ENCODE results near the gene RGS16.

Gene RGS16

DNA sequence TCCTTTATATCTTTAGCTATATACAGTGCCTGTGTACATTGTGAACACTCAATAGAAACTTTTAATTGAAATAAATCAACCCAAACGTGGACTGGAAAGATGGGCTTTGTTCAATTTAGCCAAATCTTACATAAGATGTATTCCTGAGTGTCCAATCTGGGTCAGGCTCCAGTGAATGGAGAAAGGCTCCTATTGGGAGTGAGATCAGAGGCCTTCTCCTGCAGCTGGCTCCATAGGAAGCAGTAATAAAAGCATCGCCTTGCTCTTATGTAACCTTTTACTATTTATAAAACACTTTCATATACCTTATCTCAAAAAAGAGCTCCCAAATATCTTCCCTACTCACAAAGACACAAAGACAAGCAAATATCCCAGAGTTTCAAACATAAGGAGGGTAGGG is 24.9 kb upstream of the RGS16 start:
- no peak for DNase-seq

DNA sequence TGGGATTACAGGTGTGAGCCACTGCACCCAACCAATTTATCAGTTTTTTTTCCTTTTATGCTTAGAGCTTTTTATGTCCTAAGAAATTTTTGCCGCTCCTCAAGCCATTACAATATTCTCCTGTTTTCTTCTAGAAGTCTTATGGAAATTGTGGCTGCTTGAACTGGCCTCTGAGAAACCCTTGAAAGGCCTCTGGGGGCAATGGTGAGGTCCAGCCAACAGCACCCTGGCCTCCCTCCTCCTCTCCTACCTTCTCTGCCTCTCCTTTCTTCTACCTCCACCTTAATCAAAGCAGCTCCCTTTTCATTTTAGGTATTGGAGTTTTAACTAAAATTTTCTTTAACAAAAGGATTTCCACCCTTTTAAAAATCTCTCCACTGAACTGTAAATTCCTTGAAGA is 24.5 kb upstream of the RGS16 start:
- DNase-seq: no peak

DNA sequence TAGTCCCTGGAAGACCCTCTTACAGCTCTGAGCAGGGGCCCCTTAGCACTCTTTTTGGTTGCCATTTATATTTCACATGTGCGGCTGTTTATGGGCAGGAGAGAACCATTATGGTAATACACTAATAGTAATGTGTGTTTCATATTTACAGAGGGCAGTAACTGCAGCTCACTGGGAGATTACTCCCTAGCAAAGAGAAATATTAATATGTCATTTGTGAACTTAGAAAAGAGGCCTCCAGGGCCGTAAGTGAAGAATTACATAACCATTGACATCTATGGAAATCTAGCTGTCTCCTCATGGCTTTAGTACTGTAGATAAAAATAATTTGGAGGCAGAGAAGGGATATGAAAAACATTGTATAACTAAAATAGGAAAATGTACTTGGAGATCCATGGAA is 23.4 kb upstream of the RGS16 start:
- no peak for DNase-seq

DNA sequence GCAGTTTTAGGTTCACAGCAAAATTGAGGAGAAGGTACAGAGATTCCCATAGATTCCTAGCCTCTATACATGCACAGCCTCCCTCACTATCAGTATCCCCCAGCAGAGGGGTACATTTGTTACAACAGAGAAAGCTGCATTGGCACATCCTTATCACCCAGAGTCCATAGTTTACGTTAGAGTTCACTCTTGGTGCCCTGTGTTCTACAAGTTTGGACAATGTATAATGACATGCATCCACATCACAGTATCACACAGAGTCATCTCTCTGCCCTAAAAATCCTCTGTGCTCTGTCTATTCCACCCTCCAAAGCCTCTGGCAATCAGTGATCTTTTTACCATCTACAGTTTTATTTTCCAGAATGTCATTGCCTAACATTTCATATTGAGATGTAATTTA is 22.3 kb upstream of the RGS16 start:
- no peak for DNase-seq

DNA sequence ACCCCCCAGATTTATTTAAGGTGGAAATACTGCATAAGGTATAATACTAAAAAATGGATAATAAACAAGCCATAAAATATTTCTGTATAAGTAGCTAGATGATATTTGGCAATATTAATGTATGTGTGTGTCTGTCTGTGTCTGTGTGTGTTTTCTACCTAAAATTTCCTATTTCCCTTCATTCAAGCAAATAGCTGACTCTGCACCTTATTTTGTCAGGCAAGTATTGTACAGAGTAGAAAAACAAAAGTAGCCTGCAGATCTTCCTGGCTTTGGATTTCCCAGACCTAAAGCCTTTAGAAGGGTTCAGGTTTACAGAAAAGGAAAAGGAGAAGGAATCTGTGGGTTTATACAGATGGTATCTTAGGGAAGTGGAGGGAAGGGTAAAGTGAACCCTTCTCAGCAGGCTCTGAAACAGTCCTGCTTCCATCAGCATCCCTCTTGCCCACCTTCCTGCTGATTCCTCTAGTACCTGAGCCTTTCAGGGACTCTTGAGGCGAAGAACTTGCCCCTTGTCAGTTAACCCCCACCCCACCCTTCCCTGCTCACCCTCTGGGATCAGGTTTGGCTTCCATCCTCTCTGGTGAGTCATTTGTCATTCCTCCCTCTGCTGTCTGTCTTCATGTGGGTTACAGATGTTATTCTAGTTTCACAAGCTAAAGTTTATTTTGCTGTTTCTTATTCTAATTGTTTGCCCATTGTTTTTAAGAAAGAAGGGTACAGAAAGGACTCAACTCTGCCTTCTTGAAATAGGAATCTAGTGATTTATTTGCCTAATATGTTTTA is 21.7 kb upstream of the RGS16 start:
- DNase-seq: no peak

DNA sequence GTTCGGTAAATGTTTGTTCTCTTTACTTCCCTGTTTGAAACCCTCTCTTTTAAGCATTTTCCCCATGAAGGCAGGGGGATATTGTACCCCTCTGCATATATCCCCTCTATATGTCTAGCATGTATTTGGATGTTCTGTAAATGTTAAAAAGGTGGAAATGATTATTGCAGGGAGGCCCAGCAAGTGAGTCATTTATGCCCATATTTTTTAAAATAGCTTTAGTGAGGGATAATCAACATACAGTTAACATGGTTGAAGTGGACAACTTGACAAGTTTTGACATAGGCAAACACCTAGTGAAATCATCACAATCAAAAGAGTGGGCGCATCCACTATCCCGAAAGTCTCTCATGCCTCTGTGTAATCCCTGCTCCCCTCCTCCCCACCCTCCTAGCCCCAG is 20.8 kb upstream of the RGS16 start:
- no peak for DNase-seq

DNA sequence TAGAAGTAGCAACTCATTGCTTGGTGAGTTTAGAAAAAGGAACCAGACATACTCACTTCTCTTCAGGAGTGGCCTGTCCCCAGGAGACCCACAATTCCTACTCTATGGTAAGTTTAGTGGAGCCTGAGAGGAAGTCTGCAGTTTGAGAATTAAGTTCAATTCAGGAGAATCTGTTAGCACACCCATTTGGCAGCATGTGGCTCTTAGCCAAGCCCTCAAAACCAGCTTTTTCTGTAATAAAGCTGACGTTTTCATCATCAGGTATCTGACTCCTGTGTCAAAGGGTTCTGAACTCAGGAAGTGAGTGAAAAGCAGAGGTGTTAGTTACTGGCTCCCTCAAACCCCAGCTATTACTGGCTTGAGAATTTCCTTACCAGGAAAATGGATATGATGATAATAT is 20.4 kb upstream of the RGS16 start:
- no peak for DNase-seq

DNA sequence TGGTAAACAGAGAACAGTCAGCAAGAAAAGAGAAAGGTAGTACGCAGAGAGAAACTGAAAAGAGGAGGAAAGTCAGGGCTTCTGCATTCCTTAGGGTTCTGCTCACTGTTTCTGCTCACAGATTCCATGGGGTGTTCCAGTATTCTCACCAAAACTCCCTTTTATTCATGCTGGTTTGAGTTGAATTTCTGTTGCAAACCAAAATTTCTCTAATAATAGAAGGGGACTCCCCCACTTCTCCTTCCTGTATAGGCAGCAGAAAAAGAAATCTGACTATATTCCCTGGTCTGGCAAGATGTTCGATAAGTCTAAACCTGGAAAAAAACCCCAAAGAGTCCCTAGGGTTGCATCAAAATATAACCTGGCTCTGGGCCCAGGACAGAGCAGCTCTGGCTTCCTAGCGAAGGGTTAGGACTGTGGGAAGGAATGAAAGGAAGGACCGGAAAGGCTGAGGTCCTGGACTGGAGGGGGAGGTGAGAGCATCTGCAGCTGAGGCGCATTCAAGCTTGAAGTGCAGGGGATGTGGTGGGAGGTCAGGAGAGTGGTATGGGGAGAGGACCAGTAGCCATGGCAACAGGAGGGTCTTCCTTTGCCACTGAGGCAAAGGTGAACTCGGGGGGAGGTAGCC is 18.8 kb upstream of the RGS16 start:
- DNase-seq: no peak

DNA sequence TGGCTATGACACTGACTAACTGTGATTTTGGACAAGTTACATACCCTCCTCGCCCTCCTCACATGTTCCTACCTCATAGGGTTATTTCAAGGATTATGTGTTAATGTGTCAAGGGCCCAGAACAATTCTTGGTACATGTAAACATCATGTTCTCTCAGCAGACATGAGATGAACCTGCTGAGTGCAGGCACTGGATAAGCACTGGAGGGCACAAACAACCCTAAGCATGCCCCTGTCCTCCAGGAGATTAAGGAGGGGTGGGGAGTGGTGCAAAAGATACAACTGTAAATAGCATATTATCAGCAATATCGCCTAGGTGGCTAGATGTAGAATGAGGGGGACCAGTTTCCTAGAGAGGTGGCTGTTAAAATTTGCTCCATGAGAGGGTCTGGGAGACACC is 17.7 kb upstream of the RGS16 start:
- DNase-seq: no peak

DNA sequence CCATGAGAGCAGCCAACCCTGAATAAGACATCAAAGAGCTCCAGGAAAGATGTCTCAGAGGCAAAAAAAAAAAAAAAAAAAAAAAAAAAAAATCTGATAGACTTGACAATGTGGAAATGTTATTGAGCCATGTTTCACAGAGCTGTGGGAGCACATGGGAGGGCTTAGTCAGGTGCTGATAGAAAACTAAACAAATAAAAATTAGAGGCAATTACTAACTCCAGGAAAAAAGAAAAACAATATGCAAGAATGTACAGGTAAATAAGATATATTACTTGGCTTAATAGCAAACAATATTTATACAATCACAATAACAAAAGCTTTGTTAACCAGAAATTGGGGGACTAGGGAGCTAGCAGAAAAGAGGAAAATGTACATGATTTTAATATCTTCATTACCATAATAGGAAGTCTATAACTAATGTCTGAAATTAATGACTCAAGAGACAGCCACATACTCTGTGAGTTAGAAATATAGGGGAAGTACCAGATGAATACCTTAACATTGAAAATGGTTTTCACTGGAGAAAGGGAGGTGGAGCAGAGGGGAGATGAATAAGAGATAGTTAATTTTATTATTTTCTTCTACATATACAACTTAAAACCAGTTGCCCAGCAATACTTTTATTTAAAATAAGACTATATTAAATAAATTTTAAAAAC is 16.9 kb upstream of the RGS16 start:
- no peak for DNase-seq

DNA sequence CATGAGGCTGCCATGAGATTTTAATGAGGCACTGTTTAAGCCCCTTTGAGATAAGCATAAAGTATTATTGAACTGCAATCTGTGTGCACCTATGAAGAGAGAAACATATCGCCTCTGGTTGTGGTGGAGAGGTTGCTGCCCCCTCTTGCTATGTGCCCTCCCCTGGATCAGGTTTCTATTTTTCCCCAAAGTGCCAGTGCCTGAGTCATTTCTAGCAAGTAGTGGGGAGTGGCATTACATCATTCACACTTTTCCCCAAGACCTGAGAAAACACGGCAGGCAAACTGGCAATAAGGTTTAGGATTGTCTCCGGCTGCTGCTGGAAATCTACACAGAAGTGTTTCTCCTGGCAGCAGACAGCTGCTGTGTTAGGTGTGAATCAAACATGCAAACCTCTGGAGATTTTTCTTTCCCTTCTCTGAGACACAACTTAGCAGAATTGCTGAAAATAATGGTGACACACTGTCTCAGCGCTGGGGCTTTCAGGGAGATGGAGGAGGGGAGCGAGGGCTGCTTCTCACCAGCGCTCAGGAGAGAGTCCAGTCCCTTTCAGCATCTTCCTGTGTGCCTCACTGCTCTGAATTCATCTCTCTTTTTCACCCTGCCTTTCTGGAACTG is 13.7 kb upstream of the RGS16 start:
- DNase-seq: no peak

DNA sequence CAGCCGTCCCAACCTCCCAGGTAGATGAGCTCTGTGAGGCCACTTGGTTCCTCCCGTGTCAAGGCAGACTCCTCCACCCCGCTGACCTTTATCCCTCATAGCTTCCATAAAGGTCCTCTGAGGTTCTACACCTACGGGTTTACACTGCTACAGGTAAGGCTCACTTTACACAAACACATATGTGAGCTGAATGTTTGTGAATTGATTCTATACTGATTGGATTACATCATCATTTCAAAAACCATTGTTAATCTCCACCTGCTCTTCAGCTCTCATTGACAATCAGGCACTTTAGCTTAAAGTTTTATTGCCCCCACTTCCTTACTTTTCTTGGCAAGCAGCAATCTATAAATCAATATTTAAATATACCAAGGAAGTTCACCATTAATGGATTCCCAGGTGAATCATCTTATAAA is 12.8 kb upstream of the RGS16 start:
- no peak for DNase-seq

DNA sequence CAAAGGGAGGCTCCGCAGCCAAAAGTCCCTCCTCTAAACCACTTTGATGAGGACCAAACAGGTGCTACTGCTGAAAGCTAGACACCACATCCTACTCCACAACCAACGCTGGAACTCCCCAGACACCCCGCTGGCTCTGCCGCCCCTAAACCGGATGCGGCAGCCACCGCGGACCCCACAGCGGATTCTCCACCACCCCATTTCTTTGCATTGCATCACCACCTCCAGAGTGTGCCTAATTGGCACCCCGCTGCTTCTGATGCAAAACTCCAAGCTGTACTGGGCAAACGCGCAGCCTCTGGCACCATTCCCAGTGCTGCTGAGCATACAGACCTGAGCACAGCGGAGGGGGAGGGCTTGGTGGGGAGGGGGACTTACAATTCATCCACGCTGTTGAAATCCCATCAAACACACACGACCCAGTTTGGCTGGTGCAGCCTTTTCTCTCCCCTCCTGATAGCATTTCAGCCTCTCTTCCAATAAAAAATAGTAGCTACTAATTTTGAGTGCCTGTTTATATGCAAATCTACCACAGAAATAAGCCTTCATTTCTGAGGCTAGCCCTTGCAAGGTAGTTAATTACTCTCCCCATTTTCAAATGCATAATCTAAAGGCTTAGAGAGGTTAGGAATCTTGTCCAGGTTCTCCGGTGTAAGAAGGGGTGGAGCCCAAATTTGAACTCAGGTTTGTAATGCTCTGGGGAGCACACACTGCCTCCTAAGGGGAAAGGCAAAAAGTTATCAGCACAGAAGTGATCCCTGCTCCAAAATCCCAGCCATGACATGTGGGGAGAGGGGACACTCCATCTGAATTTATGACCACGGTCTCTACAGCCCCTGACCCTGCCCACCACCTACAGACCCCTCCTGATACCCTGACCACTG is 12.2 kb upstream of the RGS16 start:
- peak; percentile 69 for DNase-seq

DNA sequence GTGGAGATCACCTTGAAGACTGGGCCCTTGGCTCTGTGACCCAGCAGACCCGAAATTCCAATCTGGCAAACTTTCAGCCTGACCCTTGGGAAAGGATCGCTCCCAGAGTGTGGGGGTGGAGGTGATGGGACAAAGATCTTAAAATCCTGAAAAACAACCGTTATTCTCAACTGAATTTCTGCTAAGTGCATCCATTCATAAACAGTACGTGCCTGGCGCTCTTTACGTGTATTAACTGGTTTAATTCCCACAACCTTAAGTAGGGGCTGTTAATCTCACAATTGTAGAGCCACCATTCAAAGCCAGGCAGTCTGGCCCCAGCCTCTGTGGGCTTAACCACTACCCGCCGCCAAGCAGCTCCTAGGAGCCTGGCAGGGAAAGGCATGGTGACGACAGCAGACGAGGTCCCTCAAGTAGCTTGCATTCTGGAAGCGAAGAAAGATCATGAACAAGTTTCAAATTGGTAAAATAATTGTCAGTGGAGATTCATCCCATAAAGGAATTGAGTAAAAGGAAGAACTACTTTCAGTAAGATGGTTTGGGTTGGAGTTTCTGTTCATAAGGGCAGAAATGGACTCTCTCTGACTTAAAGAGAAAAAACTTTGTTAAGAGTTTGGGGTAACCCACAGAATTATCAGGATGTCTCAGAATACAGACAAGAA is 11.4 kb upstream of the RGS16 start:
- no peak for DNase-seq

DNA sequence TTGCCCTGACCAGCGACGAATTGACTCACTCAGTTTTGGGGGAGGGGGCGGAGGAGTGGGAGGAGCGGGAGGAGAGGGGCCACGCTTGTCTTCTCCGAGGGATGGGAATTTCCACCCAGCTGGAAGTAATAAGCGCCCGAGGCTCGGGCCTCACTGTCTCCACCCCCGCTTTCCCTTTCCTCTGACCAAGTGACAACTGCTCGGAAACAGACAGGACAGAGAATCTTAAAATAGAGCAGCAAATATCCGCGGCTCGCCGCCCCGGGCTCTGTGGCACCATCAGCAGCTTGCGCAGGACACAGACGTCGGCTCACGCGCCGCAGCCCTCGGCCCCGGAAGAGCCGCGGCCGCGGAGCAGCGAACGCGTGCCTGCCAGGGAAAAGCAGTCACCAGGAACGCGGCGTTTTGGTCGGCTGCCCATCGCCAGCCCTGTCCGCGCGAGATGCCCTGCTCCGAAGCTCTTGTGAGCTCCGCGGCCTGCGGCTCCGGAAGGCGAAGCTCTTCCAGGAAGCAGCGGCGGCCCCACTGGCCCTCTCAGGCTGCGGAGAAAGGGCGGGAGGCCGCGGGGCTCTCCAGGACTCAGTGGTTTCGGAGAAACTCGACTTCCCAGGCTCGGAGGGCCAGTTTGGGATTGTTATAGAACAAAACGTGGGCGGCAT is 10.7 kb upstream of the RGS16 start:
- DNase-seq: no peak

DNA sequence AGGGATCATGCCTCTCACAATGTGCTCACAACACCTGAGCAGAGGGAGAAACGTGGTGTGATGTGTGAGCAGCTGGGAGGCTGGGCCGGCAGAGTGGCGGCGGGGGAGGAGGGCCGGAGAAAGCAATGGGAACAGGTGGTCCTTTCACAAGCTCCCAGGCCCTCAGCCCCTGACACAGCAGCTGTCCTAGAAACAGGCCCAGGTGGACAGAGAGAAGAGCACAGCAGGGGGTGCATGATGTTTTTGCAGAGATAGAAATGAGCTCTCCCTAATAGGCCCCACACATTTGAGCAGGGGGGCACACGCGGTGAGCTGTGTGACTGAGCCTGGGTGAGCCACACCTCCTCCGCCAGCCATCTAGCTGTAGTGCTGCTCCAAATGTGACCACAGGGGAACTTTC is 7.6 kb upstream of the RGS16 start:
- DNase-seq: no peak

DNA sequence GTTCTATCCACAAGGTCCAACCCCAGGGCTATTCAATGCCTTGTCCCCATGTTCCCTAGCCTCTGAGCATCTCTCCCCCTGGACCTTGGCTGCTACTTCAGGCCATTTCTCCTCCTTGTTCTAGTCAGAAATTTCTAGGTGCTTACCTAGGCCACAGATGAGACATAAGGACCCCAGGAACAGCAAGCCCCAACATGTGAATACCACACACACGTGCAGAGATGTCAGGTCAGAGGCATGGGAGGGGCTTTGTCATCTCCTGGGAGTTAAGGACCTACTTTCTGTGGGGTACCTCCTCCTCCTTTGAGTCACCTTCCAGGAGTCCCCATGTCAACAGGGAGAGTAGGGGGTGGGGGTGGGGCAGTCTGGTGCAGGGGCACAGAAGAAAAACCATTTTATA is 7.1 kb upstream of the RGS16 start:
- no peak for DNase-seq

DNA sequence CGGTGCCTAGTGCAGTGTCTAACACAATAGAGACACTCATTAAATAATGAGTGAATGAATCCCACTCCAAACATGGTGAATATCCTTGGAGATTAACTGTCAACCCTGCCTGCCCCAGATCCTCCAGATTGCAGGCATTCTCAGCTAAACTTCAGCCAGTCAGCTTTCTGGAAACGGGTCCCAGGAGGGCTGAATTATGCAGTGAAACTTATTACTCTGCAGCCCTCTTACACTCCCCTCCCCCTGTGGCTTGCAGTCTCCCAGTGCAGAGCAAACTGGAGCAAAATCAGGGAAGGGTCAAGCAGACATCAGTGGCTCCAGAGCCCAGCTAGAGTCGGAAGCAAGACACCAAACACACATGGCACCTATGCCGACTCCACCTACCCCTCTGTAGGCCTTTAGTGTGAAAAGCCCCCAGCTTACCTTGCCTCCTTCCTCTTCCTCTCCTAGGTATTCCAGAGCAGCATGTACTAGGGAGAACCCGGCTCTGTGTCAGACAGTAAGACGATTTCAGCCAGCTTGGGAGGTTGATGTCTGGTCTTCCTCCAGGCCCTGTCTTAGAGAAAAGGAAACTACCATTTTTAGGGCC is 6.5 kb upstream of the RGS16 start:
- DNase-seq: no peak

DNA sequence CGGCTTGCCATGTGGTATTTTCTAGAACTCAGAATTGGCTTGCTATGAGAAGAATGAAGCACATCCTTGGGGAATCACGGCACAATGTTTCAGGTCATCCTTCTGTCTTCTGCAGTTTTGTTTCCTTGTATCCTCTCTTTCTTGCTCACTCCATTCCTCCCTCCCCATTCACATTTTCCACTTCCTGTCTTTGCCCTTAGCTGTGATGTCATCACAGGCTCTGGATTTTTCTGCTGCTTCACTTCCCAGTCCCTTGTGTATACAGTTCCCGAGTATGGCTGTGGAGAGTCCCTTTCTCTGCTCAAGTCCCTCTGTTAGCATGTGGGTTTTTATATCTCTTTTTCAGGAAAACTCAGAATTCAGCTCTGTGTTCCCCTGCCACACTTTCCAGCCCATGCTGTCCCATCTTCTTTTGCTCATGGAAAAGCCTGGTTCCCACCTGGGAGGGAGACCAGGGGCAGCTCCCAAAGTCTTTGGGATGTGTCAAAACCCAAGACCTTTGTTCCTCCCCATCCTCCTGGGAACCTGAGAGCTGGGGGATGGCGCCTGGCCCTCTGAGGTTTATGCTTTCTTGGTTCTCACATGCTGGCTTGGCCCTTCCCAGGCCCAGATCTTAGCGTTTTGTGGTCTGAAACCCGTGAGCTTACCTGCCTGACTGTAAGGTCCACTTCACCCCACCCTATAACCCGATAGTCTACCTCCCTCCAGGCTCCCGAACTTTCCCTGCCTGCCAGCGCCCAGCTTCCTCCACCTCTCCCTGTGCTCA is 4.8 kb upstream of the RGS16 start:
- DNase-seq: no peak

DNA sequence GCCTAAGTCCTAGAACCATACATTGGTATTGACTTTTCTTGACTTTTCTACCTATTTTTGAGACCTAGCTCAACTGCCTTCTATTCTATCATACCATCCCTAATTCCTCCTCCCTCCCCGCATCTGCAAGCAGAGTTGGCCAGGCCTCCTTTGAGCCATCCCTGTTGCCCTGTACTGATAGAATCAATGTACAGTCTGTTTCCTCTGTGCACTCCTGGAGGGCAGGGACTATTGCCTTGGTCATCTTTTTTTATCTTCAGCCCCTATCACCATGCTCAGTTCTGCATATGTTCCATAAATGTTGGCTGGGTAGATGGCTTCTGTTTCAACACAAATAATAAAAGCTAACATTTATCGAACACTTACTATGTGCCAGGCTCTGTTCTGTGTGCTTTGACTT is 4.0 kb upstream of the RGS16 start:
- DNase-seq: no peak

All from effector CD8-positive, alpha-beta T cell (primary cell).